OCI-LY1 (cell line): ENCODE data around the gene SFT2D3.

ENCODE experiments used
- CTCF ChIP-seq: fragments of 200-600 bp; sonication (generic), shearing (Covaris generic); IDR thresholded peaks from 2 replicates; pipeline ENCODE4 v1.5.1; 2017; ENCODE audit warnings: mild to moderate bottlenecking, antibody characterized with exemption, low read length, moderate library complexity, mixed read lengths
- EZH2 ChIP-seq: fragments of 200-600 bp; sonication (generic), shearing (Covaris generic); IDR thresholded peaks from 2 replicates; pipeline ENCODE4 v1.8.0; 2017; ENCODE audit warnings: borderline replicate concordance, mixed run types, mild to moderate bottlenecking, antibody characterized with exemption, low read length, moderate library complexity, mixed read lengths

- TF ChIP-seq CTCF (no peak), EZH2 (no peak)
These were observed 25.0 kb downstream of the SFT2D3 start for GRCh38 chr2:127726158-127726880.
